GM12864 (cell line): ENCODE results near the gene MARF1.
"Not testable (repeated sequence)": the region's sequence is repeated elsewhere in the genome, so short reads cannot be mapped to it uniquely, and the experiment has no call there.

Experiments
- DNase-seq: peaks from one replicate; pipeline ENCODE4 v3.0.0-alpha.2; 2011; ENCODE audit warnings: low read depth
- H3K4me3 ChIP-seq: 2 replicates; pipeline ENCODE4 v1.5.1; 2011; ENCODE audit warnings: mild to moderate bottlenecking, low read depth, low read length, control low read depth
- TF ChIP-seq, protein P1 (sequence below): IDR thresholded peaks from 2 replicates; pipeline ENCODE4 v1.5.1; 2011; ENCODE audit warnings: low read depth, mild to moderate bottlenecking, moderate library complexity, low read length, control low read depth, inconsistent platforms; ENCODE audit errors: missing control alignments

The MARF1 gene

DNA sequence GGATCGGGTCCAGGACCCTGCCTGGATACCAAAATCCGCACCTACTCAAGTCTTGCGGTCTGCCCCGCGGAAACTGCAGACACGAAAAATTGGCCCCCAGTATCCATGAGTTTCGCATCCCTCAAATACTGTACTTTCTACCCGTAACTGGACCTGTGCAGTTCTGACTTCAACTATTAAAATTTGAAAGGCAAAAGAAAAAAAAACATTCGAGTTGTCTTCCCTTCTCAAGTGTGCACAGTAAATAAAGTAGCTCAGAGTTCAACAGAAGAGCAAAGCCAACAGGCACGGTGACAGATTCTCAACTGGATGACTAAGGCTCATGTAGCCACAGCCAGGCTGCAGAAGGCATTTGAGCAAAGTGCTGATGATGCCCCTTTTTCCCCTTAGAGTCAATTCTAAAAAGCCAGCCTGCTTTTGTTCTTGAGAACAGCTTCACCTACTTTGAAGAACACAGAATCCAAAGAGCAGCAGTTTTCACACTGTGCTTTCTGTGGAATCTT is 32.5 kb downstream of the MARF1 start:
- no peak for DNase-seq
- H3K4me3 ChIP-seq, result no peak overlapping the region
- TF ChIP-seq, protein P1, sequence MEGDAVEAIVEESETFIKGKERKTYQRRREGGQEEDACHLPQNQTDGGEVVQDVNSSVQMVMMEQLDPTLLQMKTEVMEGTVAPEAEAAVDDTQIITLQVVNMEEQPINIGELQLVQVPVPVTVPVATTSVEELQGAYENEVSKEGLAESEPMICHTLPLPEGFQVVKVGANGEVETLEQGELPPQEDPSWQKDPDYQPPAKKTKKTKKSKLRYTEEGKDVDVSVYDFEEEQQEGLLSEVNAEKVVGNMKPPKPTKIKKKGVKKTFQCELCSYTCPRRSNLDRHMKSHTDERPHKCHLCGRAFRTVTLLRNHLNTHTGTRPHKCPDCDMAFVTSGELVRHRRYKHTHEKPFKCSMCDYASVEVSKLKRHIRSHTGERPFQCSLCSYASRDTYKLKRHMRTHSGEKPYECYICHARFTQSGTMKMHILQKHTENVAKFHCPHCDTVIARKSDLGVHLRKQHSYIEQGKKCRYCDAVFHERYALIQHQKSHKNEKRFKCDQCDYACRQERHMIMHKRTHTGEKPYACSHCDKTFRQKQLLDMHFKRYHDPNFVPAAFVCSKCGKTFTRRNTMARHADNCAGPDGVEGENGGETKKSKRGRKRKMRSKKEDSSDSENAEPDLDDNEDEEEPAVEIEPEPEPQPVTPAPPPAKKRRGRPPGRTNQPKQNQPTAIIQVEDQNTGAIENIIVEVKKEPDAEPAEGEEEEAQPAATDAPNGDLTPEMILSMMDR, result no peak

DNA sequence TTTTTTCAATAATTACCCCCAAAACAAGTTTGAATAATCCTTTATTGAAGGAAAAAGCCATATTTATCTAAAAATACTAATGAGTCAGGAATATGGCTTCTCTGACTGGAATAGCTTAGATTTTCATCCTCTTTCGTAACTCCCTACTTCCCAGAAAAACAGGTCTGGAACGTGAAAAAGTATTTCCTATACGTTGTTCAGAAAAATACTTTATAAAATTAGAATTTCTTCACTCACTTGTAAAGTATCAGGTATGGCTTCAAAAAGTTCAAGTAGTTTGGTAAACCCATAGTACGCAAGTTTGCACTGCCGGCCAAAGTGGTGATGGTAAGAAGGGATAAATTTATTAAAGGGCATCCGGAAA is 33.7 kb downstream of the MARF1 start:
- TF ChIP-seq, protein P1, result no peak
- DNase-seq, result no peak

DNA sequence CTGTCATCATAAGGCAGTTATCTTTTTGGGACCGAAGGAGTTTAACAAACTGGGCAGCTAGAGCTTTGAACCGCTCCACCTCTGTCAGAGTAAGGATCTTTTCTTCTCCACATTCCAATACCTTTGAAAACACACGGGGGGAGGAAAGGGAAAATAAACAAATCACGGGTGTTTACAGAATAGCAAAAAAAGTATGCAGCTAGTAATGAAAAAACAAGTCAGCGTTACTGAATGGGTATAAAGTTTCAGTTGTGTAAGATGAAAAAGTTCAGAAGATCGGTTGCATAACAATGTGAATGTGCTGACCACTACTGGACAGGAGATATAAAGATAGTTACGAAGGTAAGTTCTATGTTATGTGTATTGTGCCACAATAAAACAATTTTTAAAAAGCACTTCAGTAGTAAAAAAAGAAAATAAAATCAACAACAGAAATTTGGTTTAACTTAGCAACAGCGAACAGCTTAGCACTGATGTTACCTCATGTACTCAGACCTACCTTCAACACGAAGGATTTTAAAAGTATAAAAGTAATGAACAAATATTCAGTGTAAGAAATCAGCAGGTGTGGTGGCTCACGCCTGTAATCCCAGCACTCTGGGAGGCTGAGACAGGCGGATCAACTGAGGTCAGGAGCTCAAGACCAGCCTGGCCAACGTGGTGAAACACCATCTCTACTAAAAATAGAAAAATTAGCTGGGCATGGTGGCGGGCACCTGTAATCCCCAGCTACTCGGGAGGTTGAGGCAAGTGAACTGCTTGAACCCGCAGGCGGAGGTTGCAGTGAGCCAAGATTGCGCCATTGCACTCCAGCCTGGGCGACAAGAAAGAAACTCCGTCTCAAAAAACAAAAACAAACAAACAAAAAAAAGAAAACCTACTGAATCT is 34.3 kb downstream of the MARF1 start:
- no peak for DNase-seq
- no peak overlapping the region for H3K4me3 ChIP-seq
- TF ChIP-seq, protein P1, result no peak

More for the DNA sequence above, 33.7 kb downstream of the MARF1 start:
- no peak overlapping the region for H3K4me3 ChIP-seq

DNA sequence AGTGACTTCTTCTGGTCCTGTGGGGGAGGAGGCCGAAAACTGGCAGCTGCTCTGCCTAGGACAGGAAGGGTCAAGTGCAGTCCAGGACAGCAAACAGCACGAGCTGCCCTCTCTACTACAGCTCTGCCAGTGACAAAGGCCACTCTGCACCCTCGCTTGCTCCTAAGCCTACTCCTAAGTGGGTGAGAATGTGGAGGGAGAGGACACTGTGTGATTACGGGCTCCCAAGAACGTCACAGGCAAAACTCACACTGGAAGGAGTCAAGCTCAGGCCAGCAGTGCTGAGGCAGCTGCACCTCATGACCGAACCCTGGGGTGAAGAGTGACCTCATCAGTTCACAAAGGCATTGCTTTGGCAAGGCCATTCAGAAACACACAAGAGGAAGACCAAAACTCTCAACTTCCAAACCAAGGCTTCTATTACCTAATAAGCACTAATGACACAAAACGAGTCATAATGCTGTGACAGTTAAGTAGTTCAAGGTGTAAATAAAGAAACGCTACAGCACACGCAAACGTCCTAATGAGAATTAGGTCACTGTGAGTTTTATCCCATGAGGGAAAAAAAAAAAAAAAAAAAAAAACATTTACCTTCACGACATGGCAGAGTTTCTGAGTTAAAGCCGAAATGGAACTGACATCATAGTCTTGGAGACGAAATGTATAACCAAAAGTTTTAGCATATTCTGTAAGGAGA is 35.1 kb downstream of the MARF1 start:
- no peak overlapping the region for H3K4me3 ChIP-seq
- TF ChIP-seq, protein P1, result no peak
- DNase-seq, result no peak

DNA sequence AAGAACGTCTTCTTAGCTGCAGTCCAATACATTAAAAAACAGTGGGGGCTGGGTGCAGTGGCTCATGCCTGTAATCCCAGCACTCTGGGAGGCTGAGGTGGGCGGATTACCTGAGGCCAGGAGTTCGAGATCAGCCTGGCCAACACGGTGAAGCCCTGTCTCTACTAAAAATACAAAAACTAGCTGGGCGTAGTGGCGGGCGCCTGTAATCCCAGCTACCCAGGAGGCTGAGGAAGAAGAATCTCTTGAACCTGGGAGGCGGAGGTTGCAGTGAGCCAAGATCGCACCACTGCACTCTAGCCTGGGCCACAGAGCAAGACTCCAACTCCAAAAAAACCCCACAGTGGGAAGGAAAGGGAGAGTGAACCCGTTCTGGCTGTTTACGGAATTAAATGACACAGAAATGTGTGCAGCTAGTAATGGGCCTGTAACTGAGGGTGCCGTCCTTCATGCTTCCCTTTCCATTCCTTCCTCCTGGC is 35.7 kb downstream of the MARF1 start:
- not testable (repeated sequence) for H3K4me3 ChIP-seq, DNase-seq

DNA sequence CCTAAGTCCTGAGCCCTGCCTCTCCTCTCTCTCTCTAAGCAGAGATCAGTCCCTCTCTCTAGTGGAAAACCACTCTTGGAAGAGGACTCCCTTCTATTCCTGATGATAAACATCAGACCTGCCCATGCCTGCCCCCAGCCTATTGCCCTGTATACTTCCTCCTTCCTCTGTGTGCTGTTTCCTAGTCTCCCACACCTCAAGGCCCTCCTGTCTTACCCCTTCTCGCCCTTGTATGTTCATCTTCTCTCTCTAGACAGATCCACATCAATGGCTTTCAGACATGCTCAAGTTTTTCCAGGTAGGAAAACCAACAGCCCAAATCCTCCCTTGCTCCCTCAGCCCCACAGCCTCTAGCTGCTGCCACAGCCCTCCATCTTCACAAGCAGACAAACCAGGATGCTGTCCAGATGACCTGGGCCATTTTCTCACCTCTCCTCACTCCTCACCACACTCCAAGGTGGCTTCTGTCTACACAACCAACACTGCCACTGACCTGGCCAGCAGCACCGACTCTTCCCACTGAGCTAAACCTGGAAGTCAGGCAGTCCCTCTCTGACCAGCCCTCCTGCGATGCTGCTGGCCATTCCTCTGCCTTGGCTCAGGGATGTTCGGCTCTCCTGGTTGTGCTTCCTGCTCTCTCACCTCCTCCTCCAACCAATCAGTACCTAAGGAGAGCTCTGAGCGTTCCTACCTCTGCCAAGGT is 36.3 kb downstream of the MARF1 start:
- DNase-seq, result no peak
- H3K4me3 ChIP-seq, result no peak overlapping the region
- TF ChIP-seq, protein P1, result no peak
